Stimulated activated CD8-positive, alpha-beta memory T cell treated with anti-CD3 and anti-CD28 coated beads, Interleukin-2, amount 100 ng/mL, for 48 hours (primary cell): ENCODE results near the gene ADAP2.
"Not testable (repeated sequence)": the region's sequence is repeated elsewhere in the genome, so short reads cannot be mapped to it uniquely, and the experiment has no call there.

Experiments
- DNase-seq, 2 donors: peaks; one replicate each; pipeline ENCODE4 v3.0.0-alpha.2; 2020; ENCODE audit warnings: low read depth in 2 of 2

Gene ADAP2

DNA sequence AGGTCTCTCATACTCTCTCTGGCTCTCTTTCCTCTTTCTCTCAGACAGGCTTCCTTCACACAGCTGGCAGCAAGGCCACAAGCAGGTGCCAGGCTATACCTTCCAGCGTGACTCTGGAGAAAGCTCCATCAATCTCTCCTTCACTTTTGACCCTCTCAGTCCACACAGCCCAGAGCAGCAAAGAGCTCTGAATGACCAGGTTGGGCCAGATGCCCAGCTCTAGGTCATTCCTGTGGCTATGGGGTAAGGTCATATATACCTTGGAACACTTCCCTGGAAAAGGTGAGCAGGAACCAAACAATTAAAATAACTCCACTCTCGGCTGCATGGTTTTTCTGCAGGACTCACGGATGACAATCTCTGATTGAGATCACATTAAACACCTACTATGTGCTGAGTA is 8.8 kb downstream of the ADAP2 start:
- DNase-seq: no peak

DNA sequence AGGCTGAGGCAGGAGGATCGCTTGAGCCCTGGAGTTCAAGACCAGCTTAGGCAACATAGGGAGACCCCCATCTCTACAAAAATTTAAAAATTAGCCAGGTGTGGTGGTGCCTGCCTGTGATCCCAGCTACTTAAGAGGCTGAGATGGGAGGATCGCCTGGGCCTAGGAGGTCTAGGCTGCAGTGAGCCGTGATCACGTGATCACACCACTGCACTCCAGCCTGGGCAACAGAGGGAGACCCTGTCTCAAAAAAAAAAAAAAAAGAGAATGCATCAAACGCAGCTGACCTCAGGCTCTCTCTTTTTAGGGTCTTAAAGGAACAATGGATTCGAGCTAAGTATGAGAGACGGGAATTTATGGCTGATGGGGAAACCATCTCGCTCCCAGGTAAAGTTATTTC is 9.8 kb downstream of the ADAP2 start:
- not testable (repeated sequence) for DNase-seq

DNA sequence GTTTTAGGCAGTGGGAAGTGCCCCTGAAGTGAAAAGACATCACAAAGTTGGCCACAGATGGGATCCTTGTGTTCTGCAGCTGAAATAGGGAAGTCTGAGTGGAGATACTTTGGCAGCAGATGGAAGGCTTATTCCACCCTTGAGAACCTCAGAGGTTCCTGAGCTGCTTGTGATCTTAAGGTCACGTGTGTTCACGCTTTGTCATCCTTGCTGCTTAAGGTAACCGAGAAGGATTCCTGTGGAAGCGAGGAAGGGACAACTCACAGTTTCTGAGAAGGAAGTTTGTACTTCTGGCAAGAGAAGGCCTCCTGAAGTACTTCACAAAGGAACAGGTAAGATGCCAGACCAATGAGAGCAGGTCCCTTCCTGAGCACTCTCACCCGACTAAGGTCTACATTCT is 12.2 kb downstream of the ADAP2 start:
- no peak for DNase-seq

DNA sequence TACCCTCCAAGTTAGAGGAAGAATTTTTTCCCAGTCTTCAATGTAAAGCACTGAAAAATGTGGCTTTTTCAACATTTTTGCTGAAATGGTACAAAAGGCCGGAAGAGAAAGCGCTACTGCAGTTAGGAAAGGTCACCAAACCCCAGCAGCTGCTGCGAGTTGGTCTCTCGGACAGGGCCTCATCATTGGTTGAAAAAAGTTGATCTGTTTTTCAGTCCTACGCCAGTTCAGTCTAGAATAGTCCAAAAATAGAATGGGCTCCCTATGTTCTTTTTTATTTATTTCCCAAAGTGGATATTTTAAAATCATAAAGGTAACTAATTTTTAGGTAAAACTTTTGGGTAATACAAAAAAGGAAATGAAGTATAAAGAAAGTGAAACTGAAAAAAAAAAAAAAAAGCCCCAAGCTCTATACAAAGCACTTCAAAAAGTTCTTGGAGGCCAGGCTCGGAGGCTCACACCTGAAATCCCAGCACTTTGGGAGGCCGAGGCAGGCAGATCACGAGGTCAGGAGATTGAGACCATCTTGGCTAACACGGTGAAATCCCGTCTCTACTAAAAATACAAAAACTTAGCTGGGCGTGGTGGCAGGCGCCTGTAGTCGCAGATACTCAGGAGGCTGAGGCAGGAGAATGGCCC is 17.4 kb downstream of the ADAP2 start:
- no peak for DNase-seq

DNA sequence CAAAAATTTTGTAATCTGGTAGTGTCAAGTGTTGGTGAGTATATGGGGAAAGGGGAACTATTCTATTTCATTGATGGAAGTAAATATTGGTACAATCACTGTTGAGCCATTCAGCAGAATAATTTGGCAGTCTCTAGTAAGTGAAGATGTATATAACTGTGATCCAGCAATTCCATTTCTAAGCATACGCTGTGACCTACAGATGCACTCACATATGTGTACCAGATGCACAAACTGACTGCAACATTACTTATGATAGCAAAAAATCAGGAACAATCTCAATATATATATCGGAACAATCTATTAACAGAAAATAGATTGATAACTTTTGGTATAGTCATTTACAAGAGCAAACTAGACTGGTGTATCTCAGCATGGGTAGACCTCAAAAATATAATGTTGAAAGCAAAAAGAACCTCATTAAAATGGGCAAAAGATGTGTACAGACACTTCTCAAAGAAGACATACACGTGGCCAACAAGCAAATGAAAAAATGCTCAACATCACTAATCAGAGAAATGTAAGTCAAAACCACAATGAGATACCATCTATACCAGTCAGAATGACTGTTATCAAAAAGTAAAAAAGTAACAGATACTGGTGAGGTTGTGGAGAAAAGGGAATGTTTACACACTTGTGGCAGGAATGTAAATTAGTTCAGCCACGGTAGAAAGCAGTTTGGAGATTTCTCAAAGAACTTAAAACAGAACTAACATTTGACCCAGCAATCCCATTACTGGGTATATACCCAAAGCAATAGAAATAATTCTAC is 20.7 kb downstream of the ADAP2 start:
- no peak for DNase-seq

DNA sequence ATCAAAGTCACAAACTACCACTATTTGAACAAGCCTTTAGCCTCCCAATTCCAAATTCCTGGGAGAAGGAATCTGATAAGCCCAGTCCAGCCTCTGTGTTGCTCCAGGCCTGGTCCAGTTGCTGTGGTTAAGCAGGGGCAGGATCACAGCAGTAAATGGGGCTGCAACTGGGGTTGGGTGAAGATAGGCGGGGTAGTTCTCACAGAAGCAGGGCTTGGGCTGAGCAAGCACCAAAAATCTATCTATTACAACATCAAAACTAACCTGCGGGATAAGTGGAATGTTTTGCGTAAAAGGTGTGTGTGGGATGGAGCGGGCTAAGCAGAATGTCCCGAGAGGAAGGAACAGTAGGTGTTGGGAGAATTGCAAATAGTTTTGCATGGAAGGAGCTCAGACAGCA is 26.1 kb downstream of the ADAP2 start:
- DNase-seq: no peak

DNA sequence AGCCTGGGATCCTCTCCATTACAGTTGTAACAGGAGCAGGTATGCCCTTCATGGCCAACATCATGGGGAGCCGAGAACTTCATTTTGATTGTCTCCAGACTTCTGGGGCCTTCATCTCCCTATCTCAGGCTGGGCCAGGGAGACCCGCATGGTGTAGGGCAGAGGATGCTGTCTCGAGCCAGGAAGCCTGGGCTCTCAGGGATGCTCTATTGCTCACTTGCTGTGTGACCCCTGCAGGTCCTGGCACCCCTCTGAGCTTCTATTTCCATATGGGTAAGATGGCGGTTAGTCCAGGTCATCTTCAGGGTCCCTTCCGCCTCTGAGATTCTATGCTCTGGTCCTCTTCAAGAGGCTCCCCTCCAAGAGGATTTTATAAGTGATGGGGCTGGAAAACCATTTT is 28.4 kb downstream of the ADAP2 start:
- no peak for DNase-seq

DNA sequence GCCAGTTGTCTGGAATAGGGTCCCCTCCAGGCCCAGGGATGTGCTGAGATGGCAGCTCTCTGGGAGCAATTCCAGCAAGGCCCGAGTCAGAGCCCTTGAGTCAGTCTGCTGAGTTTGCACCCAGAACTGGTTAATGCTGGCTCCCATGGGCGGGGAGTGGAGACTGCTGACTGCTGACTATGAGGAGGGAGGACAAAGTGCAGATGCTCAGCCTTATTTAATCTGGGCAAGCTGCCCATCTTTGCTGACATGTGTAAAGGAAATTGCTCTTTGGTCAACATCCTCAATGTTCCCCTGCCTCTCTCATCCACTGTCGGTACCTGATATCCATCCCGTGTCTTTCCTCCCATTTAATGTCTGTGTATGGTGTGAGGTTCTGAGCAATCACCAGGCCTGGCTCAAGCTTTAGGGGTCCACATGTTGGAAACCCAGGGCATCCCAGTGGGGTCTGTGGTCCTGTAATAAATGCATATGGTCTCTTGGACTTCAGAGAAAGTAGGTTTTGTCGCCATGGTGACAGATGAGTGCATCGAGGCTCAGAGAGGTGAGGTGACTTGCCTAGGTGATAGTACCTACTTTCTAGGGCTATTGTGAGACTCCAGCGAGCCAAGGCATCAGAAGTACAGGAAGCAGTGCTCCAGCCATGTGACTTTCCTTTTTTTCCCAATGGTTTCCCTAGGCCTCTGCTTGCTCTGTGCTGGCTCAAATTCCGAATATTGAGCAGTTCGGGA is 29.1 kb downstream of the ADAP2 start:
- DNase-seq: no peak

DNA sequence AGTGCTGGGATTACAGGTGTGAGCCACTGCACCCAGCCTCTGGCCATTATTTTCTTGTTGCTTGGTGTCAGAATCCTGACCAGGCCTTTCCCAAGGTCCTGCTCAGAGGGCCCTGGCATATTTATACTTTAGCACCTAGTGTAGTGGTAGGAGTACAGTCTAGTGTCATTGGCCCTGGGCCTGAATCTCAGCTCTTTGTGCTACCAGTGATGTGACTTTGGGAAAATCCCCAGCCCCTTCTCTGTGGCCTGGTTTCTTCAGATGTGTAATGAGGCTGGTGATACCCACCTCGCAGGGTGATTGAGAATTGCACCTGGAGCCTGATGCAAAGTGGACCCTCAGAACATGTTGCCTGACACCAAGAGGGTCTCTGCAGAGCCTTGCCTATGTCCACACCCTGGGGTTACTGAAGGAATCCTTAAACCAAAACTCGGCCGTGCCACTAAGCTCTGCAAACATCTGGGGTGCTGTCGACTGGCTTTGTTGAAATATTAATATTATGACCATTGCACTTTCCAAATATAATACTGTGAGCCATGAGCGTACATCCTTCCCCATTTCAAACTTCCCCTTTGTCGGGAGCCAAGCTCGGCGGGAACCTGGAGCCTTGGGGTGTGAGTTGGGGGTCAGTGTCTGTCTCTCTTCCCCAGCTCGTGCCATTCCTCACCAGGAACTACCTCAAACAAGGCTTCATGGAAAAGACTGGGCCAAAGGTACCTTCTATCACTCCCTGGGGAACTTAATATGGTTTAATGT is 31.1 kb downstream of the ADAP2 start:
- no peak for DNase-seq

DNA sequence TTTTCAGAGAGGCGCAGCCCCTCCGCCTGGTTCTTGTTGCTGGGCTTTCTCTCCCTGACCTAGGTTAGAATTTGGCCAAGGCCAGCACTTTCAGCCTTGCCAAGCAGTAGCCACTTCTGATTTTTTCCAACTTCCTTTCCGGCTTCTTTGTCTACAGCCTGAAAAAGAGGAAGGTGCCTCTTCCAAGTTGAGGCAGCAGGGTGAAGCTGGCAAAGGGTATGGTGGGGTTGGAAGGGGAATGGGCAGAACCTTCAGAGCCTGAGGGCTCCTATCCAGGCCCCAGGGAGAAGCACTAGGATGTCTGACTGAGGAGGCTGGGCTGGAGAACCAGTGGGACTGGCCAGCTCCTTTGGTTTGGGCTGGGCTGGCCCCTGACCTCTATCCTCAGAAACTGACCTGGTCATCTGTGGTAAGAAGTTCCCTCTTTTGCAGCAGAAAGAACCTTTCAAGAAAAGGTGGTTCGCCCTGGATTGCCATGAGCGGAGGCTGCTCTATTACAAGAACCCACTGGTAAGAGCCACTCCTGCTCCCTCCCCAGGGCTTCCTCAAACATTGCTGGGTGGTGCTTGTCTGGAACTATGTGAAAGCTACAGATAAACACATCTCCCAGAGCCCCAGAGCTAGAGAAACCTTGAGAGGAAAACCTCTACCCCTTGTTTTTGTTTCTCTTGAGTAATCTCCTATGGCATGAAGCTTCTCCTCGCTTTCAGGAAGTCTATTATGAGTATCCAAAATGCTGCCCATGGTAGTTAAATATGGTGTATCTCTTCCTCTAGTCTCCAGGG is 32.5 kb downstream of the ADAP2 start:
- DNase-seq: no peak

DNA sequence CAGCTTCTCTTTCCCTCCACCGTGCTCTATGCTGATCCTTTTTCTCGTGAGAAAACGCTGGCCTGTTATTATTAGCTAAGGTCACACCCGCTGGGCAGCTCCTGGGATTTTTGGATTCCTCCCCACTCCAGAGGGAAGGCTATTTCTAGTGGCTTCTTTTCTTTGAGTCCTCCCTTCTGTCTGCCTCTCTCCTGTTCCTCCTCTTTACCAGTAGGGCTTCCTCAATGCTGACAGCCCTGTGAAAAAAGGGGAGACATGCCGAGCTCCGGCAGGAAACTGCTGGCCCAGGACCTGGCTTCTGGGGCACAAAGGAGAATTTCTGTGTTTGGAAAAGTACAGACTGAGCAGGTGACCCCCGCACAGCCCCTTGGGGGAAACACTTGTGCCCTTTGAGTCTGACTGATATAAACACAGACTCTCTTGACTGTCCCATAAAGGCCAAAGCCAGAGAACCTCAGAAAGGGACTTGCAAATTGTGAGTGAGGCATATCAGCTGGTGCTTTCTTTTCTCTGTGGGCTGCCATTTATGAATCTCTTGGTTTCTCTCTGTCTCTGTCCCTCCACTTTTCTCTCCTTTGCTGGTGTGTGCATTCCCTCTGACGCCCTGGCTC is 35.1 kb downstream of the ADAP2 start:
- no peak for DNase-seq

DNA sequence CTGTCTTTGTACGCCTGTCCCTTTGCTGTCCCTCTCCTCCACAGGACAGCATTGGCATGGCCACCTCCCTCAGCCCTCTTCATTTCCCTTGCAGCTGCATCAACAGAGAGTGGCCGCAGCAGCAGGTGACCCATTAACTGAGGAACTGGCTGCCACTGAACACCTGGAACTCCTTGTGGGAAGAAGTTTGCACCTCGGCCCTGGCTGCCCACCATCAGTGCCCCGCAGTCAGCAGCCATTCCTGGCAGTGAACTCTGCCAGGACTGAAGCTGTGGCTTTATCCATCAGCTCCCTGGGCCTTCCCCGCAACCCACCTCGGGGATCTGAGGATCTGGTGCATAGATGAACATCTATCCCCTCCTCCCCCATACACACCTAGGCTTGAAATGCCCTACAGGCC is 36.0 kb downstream of the ADAP2 start:
- DNase-seq: no peak

DNA sequence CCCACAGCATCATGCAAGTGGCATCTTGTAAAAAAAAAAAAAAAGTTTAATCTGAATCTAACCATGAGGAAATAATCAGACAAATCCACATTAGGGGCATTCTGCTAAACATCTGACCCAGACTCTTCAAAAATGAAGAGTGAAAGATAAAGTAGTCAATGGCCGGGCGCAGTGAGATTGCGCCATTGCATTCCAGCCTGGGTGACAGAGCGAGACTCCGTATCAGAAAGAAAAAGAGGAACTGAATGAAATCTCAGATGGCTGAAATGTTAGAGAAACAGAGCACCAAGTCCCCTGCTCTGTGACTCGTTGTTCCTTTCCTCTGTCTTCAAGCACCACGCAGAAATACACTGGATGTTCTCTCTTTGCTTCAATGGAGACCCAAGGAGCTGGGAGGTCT is 36.4 kb downstream of the ADAP2 start:
- DNase-seq: no peak

DNA sequence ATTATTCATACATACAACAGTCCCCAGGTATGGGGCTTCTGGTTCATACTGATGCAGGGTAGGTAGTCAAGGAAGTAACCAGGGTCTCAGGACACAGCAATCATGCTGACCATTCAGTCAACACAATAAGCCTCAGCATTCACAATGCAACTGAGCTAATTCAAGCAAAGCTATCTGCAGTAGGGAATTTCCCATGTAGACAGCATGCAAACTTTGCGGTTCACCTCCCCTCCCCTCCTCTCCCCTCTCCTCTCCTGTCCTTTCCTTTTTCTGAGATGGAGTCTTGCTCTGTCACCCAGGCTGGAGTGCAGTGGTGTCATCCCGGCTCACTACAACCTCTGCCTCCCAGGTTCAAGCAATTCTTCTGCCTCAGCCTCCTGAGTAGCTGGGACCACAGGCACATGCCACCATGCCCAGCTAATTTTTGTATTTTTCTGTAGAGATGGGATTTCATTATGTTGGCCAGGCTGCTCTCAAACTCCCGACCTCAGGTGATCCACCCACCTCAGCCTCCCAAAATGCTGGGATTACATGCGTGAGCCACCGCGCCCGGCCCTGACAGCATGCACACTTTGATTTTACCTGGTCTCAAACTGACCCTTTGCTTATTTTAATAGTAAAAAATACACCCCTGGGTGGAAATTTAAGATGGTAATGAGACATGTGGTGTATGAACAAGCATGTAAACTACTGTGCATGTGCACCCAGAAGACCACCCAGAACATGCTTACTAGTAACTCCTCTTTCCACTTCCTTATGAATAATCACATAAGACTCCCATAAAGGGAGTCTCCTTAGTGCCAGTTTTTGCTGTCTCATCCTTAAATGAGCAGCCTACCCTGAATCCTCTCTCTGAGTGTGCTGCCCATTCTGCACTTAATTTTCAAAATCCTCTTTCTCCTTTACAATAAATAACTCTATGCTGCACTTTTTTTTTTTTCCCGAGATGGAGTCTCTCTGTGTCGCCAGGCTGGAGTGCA is 39.8 kb downstream of the ADAP2 start:
- no peak for DNase-seq

DNA sequence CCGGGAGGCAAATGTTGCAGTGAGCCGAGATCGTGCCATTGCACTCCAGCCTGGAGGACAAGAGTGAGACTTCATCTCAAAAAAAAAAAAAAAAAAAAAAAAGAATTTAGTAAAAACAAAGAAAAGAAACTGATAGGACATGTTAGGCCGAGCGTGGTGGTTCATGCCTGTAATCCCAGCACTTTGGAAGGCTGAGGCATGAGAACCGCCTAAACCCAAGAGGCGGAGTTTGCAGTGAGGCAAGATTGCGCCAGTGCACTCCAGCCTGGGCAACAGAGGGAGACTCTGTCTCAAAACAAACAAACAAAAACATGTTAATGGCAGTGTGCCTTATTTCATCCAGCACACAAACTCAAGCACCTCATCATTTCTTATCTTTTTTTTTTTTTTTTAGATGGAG is 42.6 kb downstream of the ADAP2 start:
- not testable (repeated sequence) for DNase-seq

DNA sequence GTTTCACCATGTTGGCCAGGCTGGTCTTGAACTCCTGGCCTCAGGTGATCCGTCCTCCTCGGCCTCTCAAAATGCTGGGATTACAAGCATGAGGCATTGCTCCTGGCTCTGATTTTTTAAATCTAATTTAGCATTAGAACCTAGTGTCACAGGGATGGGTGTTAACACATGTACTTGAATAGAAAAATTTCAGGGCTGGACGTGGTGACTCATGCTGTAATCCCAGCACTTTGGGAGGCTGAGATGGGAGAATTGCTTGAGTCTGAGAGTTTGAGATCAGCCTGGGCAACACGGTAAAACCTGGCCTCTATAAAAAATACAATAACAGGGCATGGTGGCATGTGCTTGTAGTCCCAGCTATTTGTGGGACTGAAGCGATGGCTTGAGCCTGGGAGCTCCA is 43.1 kb downstream of the ADAP2 start:
- no peak for DNase-seq

DNA sequence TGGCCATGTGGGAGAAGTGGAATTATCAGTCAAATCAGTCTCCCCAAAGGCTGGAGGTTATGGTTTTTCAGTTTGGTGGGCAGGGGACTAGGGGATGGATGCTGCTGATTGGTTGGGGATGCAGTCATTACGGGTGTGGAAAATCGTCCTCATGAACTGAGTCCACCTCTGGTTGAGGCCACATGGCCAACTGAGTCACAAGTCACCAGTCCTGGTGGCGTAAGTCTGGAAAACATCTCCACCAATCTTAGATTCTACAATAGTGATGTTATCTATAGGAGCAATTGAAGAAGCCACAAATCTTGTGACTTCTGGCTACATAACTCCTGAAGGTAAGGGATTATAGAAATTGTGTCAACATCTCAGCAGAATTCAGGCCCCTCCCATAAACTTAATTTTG is 43.9 kb downstream of the ADAP2 start:
- no peak for DNase-seq

DNA sequence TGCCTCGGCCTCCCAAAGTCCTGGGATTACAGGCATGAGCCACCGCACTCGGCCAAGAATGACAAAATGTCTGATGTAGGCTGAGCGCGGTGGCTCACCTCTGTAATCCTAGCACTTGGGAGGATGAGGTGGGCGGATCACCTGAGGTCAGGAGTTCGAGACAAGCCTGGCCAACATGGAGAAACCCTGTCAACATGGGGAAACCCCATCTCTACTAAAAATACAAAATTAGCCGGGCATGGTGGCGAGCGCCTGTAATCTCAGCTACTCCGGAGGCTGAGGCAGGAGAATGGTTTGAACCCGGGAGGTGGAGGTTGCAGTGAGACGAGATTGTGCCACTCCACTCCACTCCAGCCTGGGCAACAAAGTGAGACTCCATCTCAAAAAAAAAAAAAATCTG is 46.2 kb downstream of the ADAP2 start:
- DNase-seq: not testable (repeated sequence)

DNA sequence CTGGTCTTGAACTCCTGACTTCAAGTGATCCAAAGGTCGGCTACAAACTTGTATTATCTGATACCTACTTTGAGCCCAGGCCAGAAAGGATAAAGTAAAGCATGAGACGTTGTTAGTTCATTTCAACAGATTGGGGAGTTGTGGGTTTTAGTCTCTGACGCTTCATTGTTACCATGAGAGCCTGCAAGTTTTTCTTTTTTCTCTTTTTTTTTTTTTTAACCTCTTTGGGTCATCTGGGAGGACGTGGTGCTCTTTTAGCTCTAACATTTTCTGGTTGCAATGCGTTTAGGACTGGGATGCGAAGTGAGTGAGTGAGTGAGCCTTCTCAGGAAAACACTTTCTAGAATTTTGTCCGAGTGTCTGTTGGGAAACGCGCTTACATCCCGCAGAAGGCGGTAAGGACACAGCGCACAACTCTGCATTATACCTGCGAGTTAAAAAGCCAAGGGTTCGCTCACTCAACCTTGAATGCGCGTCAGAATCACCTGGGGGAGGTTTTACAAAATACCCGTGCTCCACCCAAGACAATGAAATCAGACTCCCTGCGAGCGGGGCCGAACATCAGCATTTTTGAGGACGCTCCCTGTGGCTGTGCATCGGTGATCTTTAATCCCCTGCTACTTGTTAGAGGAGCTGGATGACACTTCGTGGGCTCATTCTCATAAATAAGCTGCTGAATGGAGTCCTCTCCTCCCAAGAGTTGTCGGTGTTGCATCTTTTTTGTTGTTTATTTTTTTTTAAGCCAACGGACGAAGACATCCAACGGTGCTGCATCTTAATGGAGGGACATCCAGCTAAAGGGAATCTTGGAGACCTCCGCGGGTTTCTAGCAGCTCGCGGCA is 48.5 kb downstream of the ADAP2 start:
- DNase-seq: no peak
